NCI-H82 (cell line): ENCODE results near the gene NEDD4L.
"Not testable (repeated sequence)": the region's sequence is repeated elsewhere in the genome, so short reads cannot be mapped to it uniquely, and the experiment has no call there.

Experiments used
- DNase-seq: peaks from one replicate; lab custom pipeline; 2025; lab: John Stamatoyannopoulos, UW

The NEDD4L gene

GRCh38 chr18:58156516-58156915 is 112.5 kb downstream of the NEDD4L start:
- DNase-seq: no peak

GRCh38 chr18:58157237-58157636 is 113.2 kb downstream of the NEDD4L start:
- no peak for DNase-seq

DNA sequence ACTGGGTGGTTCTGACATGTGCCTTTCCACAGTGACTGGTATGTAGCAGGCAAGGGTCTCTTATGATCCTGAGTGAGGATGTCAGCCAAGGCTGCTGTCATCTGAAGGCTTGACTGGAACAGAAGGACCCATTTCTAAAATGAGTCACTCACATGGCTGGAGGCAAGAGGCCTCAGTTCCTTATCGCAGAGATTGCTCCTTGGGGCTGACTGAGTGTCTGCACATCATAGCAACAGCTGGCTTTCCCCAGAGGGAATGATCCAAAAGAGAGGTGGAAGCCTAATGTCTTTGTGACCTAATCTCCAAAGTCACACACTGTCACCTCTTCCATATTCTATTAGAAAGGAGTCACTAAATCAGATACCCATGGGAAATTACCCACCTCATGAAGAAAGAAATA is 114.0 kb downstream of the NEDD4L start:
- DNase-seq: peak; percentile 30

GRCh38 chr18:58158459-58158858 is 114.4 kb downstream of the NEDD4L start:
- DNase-seq: no peak

GRCh38 chr18:58161659-58162058 is 117.6 kb downstream of the NEDD4L start:
- peak; percentile 34 for DNase-seq

GRCh38 chr18:58162127-58162526 is 118.1 kb downstream of the NEDD4L start:
- no peak for DNase-seq

DNA sequence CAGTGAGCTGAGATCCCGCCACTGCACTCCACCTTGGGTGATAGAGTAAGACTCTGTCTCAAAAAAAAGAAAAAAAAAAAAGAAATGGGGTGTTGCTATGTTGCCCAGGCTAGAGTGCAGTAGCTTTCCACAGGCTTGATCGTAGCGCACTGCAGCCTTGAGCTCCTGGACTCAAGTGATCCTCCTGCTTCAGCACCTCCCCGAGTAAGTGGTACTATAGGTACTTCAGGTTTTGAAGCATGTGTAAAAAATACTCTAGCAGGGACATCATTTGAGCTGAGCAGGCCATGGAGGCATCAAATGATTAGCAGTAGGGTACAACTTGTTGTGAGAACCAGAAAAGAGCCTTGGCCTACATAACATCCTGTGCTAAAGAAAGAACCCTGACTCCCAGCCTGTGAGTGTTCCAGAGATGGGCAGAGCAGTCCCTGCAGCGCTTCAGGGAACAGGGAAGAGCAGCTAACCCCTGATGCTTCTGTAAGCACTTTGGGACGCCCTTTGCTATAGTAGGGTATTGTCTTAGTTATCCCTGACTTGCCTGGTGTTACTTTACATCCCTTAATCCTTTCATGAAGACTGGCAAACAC is 119.1 kb downstream of the NEDD4L start:
- DNase-seq: no peak

- DNase-seq: no peak
These were observed 122.3 kb downstream of the NEDD4L start for GRCh38 chr18:58166278-58166844.

DNA sequence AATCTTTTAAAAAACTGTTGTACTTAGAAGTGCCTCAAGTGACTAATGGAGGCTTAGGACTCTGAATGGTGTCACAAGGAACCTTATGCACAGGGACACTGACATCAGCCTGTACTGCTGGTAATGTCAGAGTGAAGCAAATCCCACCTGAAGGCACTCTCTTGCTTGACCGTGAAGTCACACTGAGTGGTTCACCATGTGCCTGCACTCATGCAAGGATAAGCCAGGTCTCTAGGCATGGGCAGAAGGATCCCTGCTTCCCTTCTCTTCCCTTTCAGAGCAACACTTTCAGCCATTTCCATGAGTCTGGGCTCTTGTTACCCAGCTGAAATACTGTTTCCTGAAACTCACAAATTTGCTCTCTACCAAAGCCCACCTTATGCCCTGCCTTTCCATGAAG is 123.0 kb downstream of the NEDD4L start:
- no peak for DNase-seq

- DNase-seq: no peak
These were observed 124.2 kb downstream of the NEDD4L start for GRCh38 chr18:58168221-58168620.

- DNase-seq: no peak
These were observed 125.0 kb downstream of the NEDD4L start for GRCh38 chr18:58168993-58169392.

GRCh38 chr18:58169472-58169871 is 125.4 kb downstream of the NEDD4L start:
- no peak for DNase-seq

DNA sequence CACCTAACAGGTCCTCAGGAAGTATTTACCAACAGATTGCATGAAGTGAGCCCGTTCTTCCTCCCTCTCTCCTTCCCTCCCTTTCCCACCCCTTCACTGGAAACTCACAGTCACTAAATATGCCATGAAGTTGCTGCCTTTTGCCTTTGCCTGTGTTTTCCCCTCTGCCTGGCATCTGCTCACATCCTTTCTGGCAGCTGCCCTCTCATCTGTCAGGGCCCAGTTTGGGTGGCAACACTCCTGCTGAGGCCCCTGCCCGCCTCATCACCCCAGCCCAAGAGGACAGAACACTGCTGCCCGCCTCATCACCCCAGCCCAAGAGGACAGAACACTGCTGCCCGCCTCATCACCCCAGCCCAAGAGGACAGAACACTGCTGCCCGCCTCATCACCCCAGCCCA is 126.0 kb downstream of the NEDD4L start:
- not testable (repeated sequence) for DNase-seq

DNA sequence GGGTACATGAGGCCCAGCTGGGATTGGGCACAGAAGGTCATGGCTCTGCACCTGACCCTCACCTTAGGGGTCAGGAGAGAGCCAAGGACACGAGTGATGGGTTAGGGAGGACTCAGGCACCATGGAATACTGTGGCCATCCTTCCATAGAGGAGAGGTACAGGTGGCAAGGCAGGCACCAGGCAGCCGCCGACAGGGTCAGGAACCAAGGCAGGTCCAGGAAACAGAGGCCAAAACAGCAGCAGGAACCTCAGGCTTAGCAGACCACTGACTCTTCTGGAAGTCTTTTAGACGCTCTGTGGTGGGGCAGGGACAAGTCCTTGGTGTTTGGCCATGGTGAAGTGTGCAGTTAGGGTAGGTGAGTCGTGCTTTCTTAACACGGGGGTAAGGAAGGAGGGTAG is 128.0 kb downstream of the NEDD4L start:
- DNase-seq: no peak

- DNase-seq: no peak
These were observed 130.3 kb downstream of the NEDD4L start for GRCh38 chr18:58174285-58174684.

DNA sequence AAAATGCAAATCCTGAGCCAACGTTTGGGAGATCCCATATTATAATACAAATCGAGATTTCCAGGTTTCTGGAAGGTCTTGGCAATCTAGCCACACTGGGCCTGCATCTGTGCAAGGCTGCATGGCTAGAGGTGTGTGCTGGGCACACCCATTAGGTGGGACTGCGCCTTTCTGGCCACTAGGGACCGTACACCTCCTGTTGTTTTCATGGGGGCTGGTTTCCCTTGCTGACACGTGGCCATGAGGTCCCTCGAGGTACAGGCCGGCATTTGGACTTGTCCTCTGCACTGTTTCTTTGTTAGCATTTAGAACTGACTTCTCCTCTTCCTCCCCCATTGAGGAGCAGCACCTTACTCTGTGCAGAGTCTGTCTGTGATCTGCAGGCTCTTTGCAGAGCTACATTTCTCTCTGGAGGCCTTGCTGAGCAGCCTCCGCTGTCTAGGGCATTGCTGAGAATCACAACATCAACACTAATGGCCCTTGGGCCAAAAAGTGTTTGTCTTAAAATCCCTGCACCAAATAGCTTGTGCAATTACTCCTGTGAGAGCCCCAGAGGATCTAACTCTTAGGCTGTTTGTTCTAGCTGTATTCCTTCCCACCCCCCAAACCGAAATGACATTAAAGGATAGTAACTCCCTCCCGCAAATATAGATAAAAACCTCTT is 131.2 kb downstream of the NEDD4L start:
- peak; percentile 47 for DNase-seq

GRCh38 chr18:58175786-58176176 is 131.8 kb downstream of the NEDD4L start:
- no peak for DNase-seq

GRCh38 chr18:58177004-58177717 is 133.1 kb downstream of the NEDD4L start:
- no peak for DNase-seq

GRCh38 chr18:58177896-58178470 is 134.0 kb downstream of the NEDD4L start:
- DNase-seq: no peak

DNA sequence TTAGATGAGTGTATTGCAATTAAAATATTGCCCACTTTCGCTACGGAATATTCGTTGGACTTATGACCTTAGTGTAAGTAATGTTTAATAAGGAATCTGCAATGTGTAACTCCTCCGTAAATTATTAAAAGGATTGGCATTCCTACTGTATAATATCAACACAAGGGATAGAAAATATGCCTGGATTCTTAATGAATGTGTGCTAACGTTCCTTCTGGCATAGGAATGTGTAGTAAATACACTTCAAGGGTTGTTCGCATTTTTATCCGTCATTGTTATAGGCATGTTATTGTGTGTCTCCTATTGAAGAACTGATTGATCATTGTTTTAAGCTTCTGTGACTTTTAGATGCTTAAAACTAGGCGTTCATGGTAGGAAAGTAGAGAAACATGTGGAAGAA is 134.5 kb downstream of the NEDD4L start:
- DNase-seq: no peak

DNA sequence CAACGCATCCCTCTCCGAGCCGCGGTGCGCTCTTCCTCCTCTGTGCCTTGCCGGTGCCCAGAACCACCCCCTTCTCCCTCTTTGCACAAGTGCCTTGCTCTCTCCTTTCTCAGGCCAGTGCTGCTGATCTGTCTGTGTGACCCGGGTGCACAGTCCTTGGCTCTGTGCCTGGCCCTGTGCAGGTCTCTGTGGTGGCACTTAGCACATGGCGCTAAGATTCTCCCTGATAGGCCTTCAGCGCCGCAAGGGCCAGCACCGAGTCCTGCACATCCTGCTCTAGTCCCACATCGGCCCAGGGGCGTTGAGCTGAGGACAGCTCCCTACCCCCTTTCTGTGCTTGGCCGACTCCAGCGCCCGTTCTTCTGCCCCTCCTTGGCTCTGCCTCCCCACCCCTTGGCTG is 136.1 kb downstream of the NEDD4L start:
- DNase-seq: no peak

DNA sequence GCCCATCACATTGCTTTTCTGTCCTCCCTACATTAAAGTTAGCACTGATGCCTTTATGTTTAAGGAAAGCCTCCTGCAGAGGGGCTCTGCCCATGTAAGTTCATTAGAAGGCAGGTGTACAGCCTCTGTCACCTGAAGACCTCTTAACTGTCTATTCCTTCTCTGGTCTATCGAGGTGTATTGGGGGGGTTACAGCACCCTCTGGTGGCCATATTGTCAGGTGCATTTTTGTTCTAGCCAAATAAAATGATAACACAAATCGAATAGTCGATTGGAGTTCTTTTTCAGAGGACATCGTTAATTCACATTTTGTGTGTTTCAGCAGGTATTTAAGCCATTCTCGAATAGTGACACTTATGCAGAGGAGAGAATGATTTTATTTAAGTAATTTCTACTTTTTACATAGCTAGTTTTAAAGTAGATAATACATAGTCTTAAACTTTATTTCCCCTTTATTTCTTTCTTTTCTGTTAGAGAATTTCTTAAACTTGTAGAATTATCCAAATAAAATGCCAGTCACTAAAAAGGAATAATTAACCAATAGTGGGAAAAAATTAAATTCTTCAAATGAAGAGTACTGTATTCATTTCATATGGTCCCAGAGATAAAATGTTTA is 136.8 kb downstream of the NEDD4L start:
- peak; percentile 74 for DNase-seq
